Epithelial cell of umbilical artery (primary cell): ENCODE measurements around the gene SMAD4. TPM values are rescaled to one million over a fixed set of nuclear protein-coding genes. Genes with fewer than 3 reads are reported as not detected.

Experiments used
- total RNA-seq: library from RNA; depleted of rRNA; stranded (reverse); fragments of >200 nt; gene quantifications from 2 replicates; pipeline ENCODE4 v1.2.3, GENCODE V29; 2014

SMAD4 gene
- total RNA-seq = 59.3 and 69.5 TPM in 2 replicates

DNA sequence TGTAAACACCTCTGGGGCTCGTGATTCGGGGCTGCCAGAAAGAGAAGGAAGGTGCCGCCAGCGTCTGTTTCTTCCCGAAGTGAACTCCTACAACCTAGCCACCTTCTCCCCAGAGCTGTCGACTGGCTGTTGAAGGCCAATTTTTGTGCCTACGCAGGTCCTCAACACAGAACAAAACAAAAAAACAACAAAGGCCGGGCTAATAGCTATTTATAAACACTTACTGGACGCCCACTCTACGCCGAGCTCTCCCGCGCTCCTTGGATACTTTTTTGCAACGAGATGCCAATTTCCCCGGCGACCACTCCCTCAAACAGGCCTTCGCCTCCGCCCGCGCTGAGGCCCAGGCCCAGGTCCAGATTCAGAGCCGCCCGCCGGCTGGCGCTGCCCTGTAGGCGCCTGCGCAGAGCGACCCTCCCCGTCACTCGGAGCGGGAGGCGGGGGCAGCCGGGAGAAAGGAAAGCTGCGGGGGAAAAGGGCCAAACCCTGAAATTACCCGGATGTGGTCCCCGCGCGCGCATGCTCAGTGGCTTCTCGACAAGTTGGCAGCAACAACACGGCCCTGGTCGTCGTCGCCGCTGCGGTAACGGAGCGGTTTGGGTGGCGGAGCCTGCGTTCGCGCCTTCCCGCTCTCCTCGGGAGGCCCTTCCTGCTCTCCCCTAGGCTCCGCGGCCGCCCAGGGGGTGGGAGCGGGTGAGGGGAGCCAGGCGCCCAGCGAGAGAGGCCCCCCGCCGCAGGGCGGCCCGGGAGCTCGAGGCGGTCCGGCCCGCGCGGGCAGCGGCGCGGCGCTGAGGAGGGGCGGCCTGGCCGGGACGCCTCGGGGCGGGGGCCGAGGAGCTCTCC lies at the start of gene SMAD4:
Gene SMAD4, plus strand, starts transcription at position 520 of the 843 bp plus-strand sequence. CDS start 16,834 bp downstream, outside the sequence.

Other genes starting within 250 kb of the SMAD4 start
- gene MRO, start 210.2 kb upstream of the SMAD4 start, total RNA-seq = not detected in 2 replicates
- 51.6 and 61.1 TPM in 2 replicates for gene ME2, start 151.1 kb upstream of the SMAD4 start, total RNA-seq
- 3.9 and 7.0 TPM in 2 replicates for gene ELAC1, start 62.2 kb upstream of the SMAD4 start, total RNA-seq
- gene MEX3C, start 167.5 kb downstream of the SMAD4 start, total RNA-seq = 36.0 and 38.7 TPM in 2 replicates